Measurements from ENCODE around the gene RAX2. TPM values are rescaled to one million over a fixed set of nuclear protein-coding genes. Genes with fewer than 3 reads are reported as not detected.

Gene RAX2
- total and polyA plus RNA-seq, 2 donors (not counting 3 experiments of a cell fraction or from before 2014, with no cell fraction given), result not detected

DNA sequence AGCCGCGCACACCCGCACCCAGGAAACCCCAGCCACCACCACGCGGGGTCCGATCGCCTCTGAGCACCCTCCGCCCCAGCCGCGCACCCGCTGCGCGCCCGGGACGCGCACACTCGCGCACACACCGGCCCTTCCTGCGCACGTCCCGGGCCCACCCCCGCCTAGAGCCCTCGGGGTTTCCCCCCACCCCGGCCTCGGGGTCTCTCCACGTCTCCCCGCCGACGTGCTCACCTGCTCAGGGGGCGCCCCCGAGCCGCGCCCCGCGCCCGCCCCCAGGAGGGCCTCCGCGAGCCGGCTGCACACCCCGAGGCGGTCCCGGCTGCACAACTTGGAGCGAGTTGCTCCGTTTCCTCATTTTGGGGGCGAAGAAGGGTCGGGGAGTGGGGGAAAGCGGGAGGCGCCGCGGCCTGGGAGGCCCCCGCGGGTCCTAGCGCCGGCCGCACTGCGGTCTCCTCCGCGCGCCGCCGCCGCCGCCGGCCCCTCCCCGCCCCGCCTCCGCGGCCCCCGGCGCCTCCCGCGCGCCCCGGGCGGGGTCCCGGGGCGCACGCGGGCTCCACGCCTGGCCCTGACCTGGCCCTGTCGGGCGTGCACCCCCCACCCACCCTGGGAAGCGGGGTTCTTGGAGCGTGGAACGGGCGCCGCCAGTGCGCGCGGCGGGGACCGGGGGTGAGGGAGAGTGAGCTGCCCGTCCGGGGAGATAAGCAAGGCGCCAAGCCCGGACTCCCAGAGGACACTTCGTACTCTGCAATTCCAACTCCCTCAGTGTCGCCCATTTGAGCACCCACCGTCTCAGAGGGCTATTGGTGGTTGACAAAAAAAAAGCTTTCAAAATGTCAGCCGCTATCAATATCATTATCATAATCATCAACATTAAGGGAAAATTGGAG is 14.2 kb upstream of the RAX2 start, which contains the start of gene MATK:
Gene MATK (minus strand): TSS at position 444 of the 887 bp plus-strand sequence. CDS start 1,246 bp downstream, outside the sequence.
- Histone ChIP-seq H3K9me1 (replicated peaks; ENCODE audit: control insufficient read depth, extremely low read depth, insufficient read depth, low read length) (no peaks in the 10 kb centered on the region), H3K27ac (ENCODE audit: insufficient read depth, low read depth, low read length) (no peak within 1 kb of the TSS), H3K4me1 (ENCODE audit: control insufficient read depth, extremely low read depth, insufficient read depth, low read length) (no peaks in the 10 kb centered on the region), H3K36me3 (ENCODE audit: control insufficient read depth in 2 of 2, extremely low read depth in 1 of 2, insufficient read depth in 2 of 2, low read length in 2 of 2) (no peaks in the 10 kb centered on the region), H2AFZ (ENCODE audit: low read depth, low read length) (no peak within 1 kb of the TSS), H3K79me2 (ENCODE audit: control insufficient read depth, insufficient read depth, low read length) (no peaks in the 10 kb centered on the region), H3K9me3 (replicated peaks; ENCODE audit: control insufficient read depth, insufficient read depth, low read length) (peaks cover 2% of the 10 kb centered on the region), H3K4me3 (replicated peaks in 1 of 3; ENCODE audit: insufficient read depth in 1 of 3, low read depth in 1 of 3, low read length in 3 of 3) (no peak within 1 kb of the TSS), H3K27me3 (ENCODE audit: control insufficient read depth in 2 of 2, insufficient read depth in 2 of 2, low read length in 2 of 2) (peaks cover 8 to 9% of the 10 kb centered on the region in 2 experiments), H3K9ac (replicated peaks; ENCODE audit: extremely low read depth, insufficient read depth, low read length) (no peak within 1 kb of the TSS), H4K20me1 (replicated peaks; ENCODE audit: control insufficient read depth, extremely low read depth, insufficient read depth, low read length) (no peaks in the 10 kb centered on the region), H3K4me2 (ENCODE audit: insufficient read depth, low read length) (no peak within 1 kb of the TSS)
- no TSS peak for BruUV-seq (replicated peaks)
- CTCF ChIA-PET, result no interaction called here
- DNase-seq (ENCODE audit: low read depth, low spot score) (no peak), FAIRE-seq (no peak)
- dilution Hi-C loops (cut with MboI; ENCODE audit: extremely low pct_ligation_motif_present, low sequenced_read_pairs), result no loop called here
- intact Hi-C loops (cut with micrococcal nuclease), result no loop called here
- POLR2A ChIA-PET, result no interaction called here
- no peak for TF ChIP-seq MYC (IDR thresholded peaks at IDR 0.05; ENCODE audit: low read depth, low read length)
- TF ChIP-seq, protein P1, sequence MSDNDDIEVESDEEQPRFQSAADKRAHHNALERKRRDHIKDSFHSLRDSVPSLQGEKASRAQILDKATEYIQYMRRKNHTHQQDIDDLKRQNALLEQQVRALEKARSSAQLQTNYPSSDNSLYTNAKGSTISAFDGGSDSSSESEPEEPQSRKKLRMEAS (IDR thresholded peaks at IDR 0.05; ENCODE audit: insufficient read depth, insufficient read length), result no peak

- CTCF ChIA-PET, result no interaction called here
- no TSS peak for BruUV-seq (replicated peaks)
- no peak for FAIRE-seq
- no peaks in the 10 kb centered on the region for H3K9me1 ChIP-seq (replicated peaks; ENCODE audit: control insufficient read depth, extremely low read depth, insufficient read depth, low read length)
- no peak for TF ChIP-seq POLR2AphosphoS5 (IDR thresholded peaks at IDR 0.05; ENCODE audit: insufficient read depth, low read depth, low read length)
- TF ChIP-seq GATA2 (IDR thresholded peaks at IDR 0.05; ENCODE audit: insufficient read depth, insufficient read length, low read depth, low read length), result no peak
- DNase-seq (ENCODE audit: low read depth, low spot score), result no peak
- H3K36me3 ChIP-seq (ENCODE audit: control insufficient read depth in 2 of 2, extremely low read depth in 1 of 2, insufficient read depth in 2 of 2, low read length in 2 of 2), result no peaks in the 10 kb centered on the region
- H3K4me3 ChIP-seq (replicated peaks in 1 of 3; ENCODE audit: insufficient read depth in 1 of 3, low read depth in 1 of 3, low read length in 3 of 3), result no peak overlapping the region
- POLR2A ChIA-PET, result no interaction called here
- H3K27me3 ChIP-seq (ENCODE audit: control insufficient read depth in 2 of 2, insufficient read depth in 2 of 2, low read length in 2 of 2), result peaks cover 8 to 9% of the 10 kb centered on the region in 2 experiments
- H3K9me3 ChIP-seq (replicated peaks; ENCODE audit: control insufficient read depth, insufficient read depth, low read length), result peaks cover 2% of the 10 kb centered on the region
- H4K20me1 ChIP-seq (replicated peaks; ENCODE audit: control insufficient read depth, extremely low read depth, insufficient read depth, low read length), result no peaks in the 10 kb centered on the region
- H3K27ac ChIP-seq (ENCODE audit: insufficient read depth, low read depth, low read length), result no peak overlapping the region
- intact Hi-C loops (cut with micrococcal nuclease), result no loop called here
- H3K4me1 ChIP-seq (ENCODE audit: control insufficient read depth, extremely low read depth, insufficient read depth, low read length), result no peaks in the 10 kb centered on the region
- no peak overlapping the region for H3K9ac ChIP-seq (replicated peaks; ENCODE audit: extremely low read depth, insufficient read depth, low read length)
- no peak overlapping the region for H2AFZ ChIP-seq (ENCODE audit: low read depth, low read length)
- dilution Hi-C loops (cut with MboI; ENCODE audit: extremely low pct_ligation_motif_present, low sequenced_read_pairs), result no loop called here
- no peaks in the 10 kb centered on the region for H3K79me2 ChIP-seq (ENCODE audit: control insufficient read depth, insufficient read depth, low read length)
- H3K4me2 ChIP-seq (ENCODE audit: insufficient read depth, low read length), result no peak overlapping the region
Observed at GRCh38 chr19:3785451-3785937, 13.5 kb upstream of the RAX2 start.
